H9 (cell line): ENCODE data around the gene CFAP100. TPM values are rescaled to one million over a fixed set of nuclear protein-coding genes. Genes with fewer than 3 reads are reported as not detected.

Source experiments
- DNase-seq: peaks from one replicate; pipeline ENCODE4 v3.0.0-alpha.2; 2017
- H2AFZ ChIP-seq: one replicate; pipeline ENCODE4 v1.6.1; 2013; ENCODE audit warnings: mild to moderate bottlenecking, low read length, control low read depth, moderate library complexity
- H2AK5ac ChIP-seq: 2 replicates; pipeline ENCODE4 v1.6.1; 2013; ENCODE audit warnings: low read length, control low read depth, mixed read lengths; ENCODE audit not compliant: insufficient read length
- H2BK120ac ChIP-seq: one replicate; pipeline ENCODE4 v1.6.1; 2013; ENCODE audit warnings: low read depth, mild to moderate bottlenecking, low read length, control low read depth, inconsistent platforms; ENCODE audit not compliant: poor library complexity, severe bottlenecking
- H2BK12ac ChIP-seq: 2 replicates; pipeline ENCODE4 v1.6.1; 2013; ENCODE audit warnings: low read length, control low read depth, mixed read lengths, low read depth; ENCODE audit not compliant: insufficient read length
- H2BK15ac ChIP-seq: 2 replicates; pipeline ENCODE4 v1.6.1; 2013; ENCODE audit warnings: low read depth, low read length, control low read depth
- H2BK20ac ChIP-seq: one replicate; pipeline ENCODE4 v1.6.1; 2013; ENCODE audit warnings: low read depth, mild to moderate bottlenecking, low read length, control low read depth, inconsistent platforms; ENCODE audit not compliant: poor library complexity, severe bottlenecking
- H2BK5ac ChIP-seq: 2 replicates; pipeline ENCODE4 v1.6.1; 2013; ENCODE audit warnings: low read length, control low read depth, mixed read lengths; ENCODE audit not compliant: insufficient read length
- H3K14ac ChIP-seq: 2 replicates; pipeline ENCODE4 v1.6.1; 2013; ENCODE audit warnings: low read length, control low read depth; ENCODE audit not compliant: insufficient read depth
- H3K18ac ChIP-seq: 2 replicates; pipeline ENCODE4 v1.6.1; 2013; ENCODE audit warnings: low read depth, mild to moderate bottlenecking, mixed read lengths, low read length, control low read depth; ENCODE audit not compliant: insufficient read length
- H3K23ac ChIP-seq: 2 replicates; pipeline ENCODE4 v1.6.1; 2013; ENCODE audit warnings: low read length, control low read depth, mixed read lengths, low read depth; ENCODE audit not compliant: insufficient read length
- H3K23me2 ChIP-seq: 2 replicates; pipeline ENCODE4 v1.6.1; 2013; ENCODE audit warnings: low read depth, mild to moderate bottlenecking, mixed read lengths, low read length, control low read depth; ENCODE audit not compliant: insufficient read length, poor library complexity, severe bottlenecking
- H3K27ac ChIP-seq: 2 replicates; pipeline ENCODE4 v1.5.1; 2013; ENCODE audit warnings: low read length, control low read depth, mixed read lengths, low read depth; ENCODE audit not compliant: insufficient read length
- H3K27me3 ChIP-seq: 2 replicates; pipeline ENCODE4 v1.6.1; 2013; ENCODE audit warnings: low read length, control low read depth, inconsistent platforms; ENCODE audit not compliant: insufficient read depth
- H3K4ac ChIP-seq: 2 replicates; pipeline ENCODE4 v1.6.1; 2013; ENCODE audit warnings: low read depth, mild to moderate bottlenecking, control low read depth, inconsistent platforms, low read length, moderate library complexity
- H3K4me1 ChIP-seq: 2 replicates; pipeline ENCODE4 v1.6.1; 2013; ENCODE audit warnings: low read length, control low read depth, inconsistent platforms; ENCODE audit not compliant: insufficient read depth
- H3K4me2 ChIP-seq: 2 replicates; pipeline ENCODE4 v1.6.1; 2013; ENCODE audit warnings: low read length, control low read depth, mixed read lengths; ENCODE audit not compliant: insufficient read length, insufficient read depth
- H3K56ac ChIP-seq: 2 replicates; pipeline ENCODE4 v1.6.1; 2013; ENCODE audit warnings: low read depth, mild to moderate bottlenecking, mixed read lengths, low read length, control low read depth; ENCODE audit not compliant: insufficient read length
- H3K79me1 ChIP-seq: 2 replicates; pipeline ENCODE4 v1.6.1; 2013; ENCODE audit warnings: low read depth, mild to moderate bottlenecking, moderate library complexity, low read length, control low read depth, inconsistent platforms; ENCODE audit not compliant: insufficient read depth, poor library complexity, severe bottlenecking
- H3K79me2 ChIP-seq: 2 replicates; pipeline ENCODE4 v1.6.1; 2013; ENCODE audit warnings: low read length, control low read depth, inconsistent platforms; ENCODE audit not compliant: insufficient read depth
- H3K9ac ChIP-seq: 2 replicates; pipeline ENCODE4 v1.6.1; 2013; ENCODE audit warnings: low read length, control low read depth, mixed read lengths; ENCODE audit not compliant: insufficient read length; ENCODE audit errors: extremely low read depth
- H3K9me3 ChIP-seq: one replicate; pipeline ENCODE4 v1.6.1; 2013; ENCODE audit warnings: low read depth, low read length, inconsistent platforms; ENCODE audit not compliant: control insufficient read depth
- H3T11ph ChIP-seq: one replicate; pipeline ENCODE4 v1.6.1; 2013; ENCODE audit warnings: mild to moderate bottlenecking, low read length, control low read depth, inconsistent platforms
- H4K20me1 ChIP-seq: one replicate; pipeline ENCODE4 v1.6.1; 2013; ENCODE audit not compliant: control insufficient read depth, insufficient read length, insufficient read depth
- H4K5ac ChIP-seq: 2 replicates; pipeline ENCODE4 v1.6.1; 2013; ENCODE audit warnings: low read depth, mild to moderate bottlenecking, mixed read lengths, low read length, control low read depth; ENCODE audit not compliant: insufficient read length
- H4K8ac ChIP-seq: replicated peaks from 2 replicates; pipeline ENCODE4 v1.6.1; 2013; ENCODE audit warnings: low read length, control low read depth, mixed read lengths, low read depth; ENCODE audit not compliant: insufficient read length
- H4K91ac ChIP-seq: 2 replicates; pipeline ENCODE4 v1.6.1; 2013; ENCODE audit warnings: low read depth, mild to moderate bottlenecking, moderate library complexity, mixed read lengths, low read length, control low read depth; ENCODE audit not compliant: insufficient read length
- H3K27ac Mint-ChIP-seq, 3 experiments: 2 replicates in 2 of 3; 3 replicates in 1 of 3; pipeline ENCODE4 v1.8.0; 2020 to 2021; ENCODE audit warnings: mixed read lengths in 3 of 3, mild to moderate bottlenecking in 1 of 3, moderate library complexity in 1 of 3
- H3K27me3 Mint-ChIP-seq: 2 replicates; pipeline ENCODE4 v1.8.0; 2021; ENCODE audit warnings: low read depth, mild to moderate bottlenecking, moderate library complexity, mixed read lengths
- H3K36me3 Mint-ChIP-seq, 3 experiments: 2 replicates in 2 of 3; 3 replicates in 1 of 3; pipeline ENCODE4 v1.8.0; 2020 to 2021; ENCODE audit warnings: low read depth in 3 of 3, mixed read lengths in 3 of 3; ENCODE audit not compliant: insufficient read depth in 1 of 3
- H3K4me1 Mint-ChIP-seq, 2 experiments: 2 replicates each; pipeline ENCODE4 v1.8.0; 2020; ENCODE audit warnings: mixed read lengths in 2 of 2
- H3K4me3 Mint-ChIP-seq, 2 experiments: 2 replicates in 1 of 2; 3 replicates in 1 of 2; pipeline ENCODE4 v1.8.0; 2020 to 2021; ENCODE audit warnings: mild to moderate bottlenecking in 2 of 2, mixed read lengths in 2 of 2, moderate library complexity in 1 of 2
- H3K9me3 Mint-ChIP-seq, 2 experiments: 2 replicates in 1 of 2; 3 replicates in 1 of 2; pipeline ENCODE4 v1.8.0; 2020; ENCODE audit warnings: mild to moderate bottlenecking in 2 of 2, mixed read lengths in 2 of 2, moderate library complexity in 1 of 2
- CTCF ChIP-seq: fragments of 200-600 bp; sonication (generic); conservative IDR thresholded peaks from 3 replicates; pipeline ENCODE4 v1.8.0; 2021; ENCODE audit warnings: antibody characterized with exemption, mild to moderate bottlenecking
- WGBS: extraction: QIAGEN DNeasy Blood & Tissue Kit; methylation state at CpG from one replicate; pipeline ENCODE4 v1.1.7; 2013; ENCODE audit warnings: missing lambda C conversion rate, low lambda C conversion rate, mixed read lengths; ENCODE audit not compliant: insufficient read length; ENCODE audit errors: extremely low coverage; 5-methylcytosine and 5-hydroxymethylcytosine counted together
- total RNA-seq: library from RNA; stranded (reverse); gene quantifications from 2 replicates; pipeline ENCODE4 v1.2.1, GENCODE V29; 2021

CFAP100 gene
- total RNA-seq, 1 experiment from 2014 or later = 0.44 TPM

- Histone ChIP-seq H3K14ac (peak overlapping the region; percentile 37; the same call in 1 of the 2 replicates), H3K27me3 (no peaks in the 10 kb centered on the region; the same call in 1 of the 2 replicates), H2BK120ac (no peak overlapping the region), H3T11ph (no peak overlapping the region), H2AFZ (no peak overlapping the region), H3K4me2 (peak overlapping the region; percentile 78), H3K4me1 (no peaks in the 10 kb centered on the region), H3K9me3 (no peaks in the 10 kb centered on the region), H2AK5ac (no peak overlapping the region), H3K79me2 (no peaks in the 10 kb centered on the region), H2BK5ac (no peak overlapping the region), H3K9ac (no peak overlapping the region), H2BK15ac (no peak overlapping the region), H4K8ac (no peak overlapping the region), H3K56ac (no peak overlapping the region), H4K20me1 (no peaks in the 10 kb centered on the region), H3K4ac (no peak overlapping the region), H4K5ac (no peak overlapping the region), H2BK12ac (no peak overlapping the region), H3K27ac (no peak overlapping the region), H3K23me2 (peaks cover 10% of the 10 kb centered on the region), H3K18ac (peak overlapping the region; percentile 40), H4K91ac (no peak overlapping the region), H3K79me1 (no peaks in the 10 kb centered on the region), H3K23ac (no peak overlapping the region), H2BK20ac (no peak overlapping the region)
- H3K36me3 Mint-ChIP-seq = peaks cover 3 to 6% (median 4%) of the 10 kb centered on the region in 3 experiments; a peak in 4 of 7 replicates
- peaks cover 20 to 25% of the 10 kb centered on the region in 2 experiments for H3K4me1 Mint-ChIP-seq
- WGBS = no CpG with 5 or more reads among the region's 100 CpGs
- H3K27me3 Mint-ChIP-seq = peaks cover 28% of the 10 kb centered on the region
- H3K4me3 Mint-ChIP-seq = peak overlapping the region; percentile 76 to 98
- H3K9me3 Mint-ChIP-seq = no peaks in the 10 kb centered on the region
- no peak for DNase-seq
- no peak for TF ChIP-seq CTCF
- peak overlapping the region; percentile 80 to 87 (median 84); a peak in 5 of 7 replicates for H3K27ac Mint-ChIP-seq
These were observed 38.1 kb upstream of the CFAP100 start for GRCh38 chr3:126356373-126357264.
